IMR-90 (cell line): ENCODE measurements around the gene GBX2. TPM values are rescaled to one million over a fixed set of nuclear protein-coding genes. Genes with fewer than 3 reads are reported as not detected.

Experiments
- ATAC-seq: fragments of 200-7000 bp; cut with Tn5 transposase; 2 replicates; pipeline ENCODE4 v1.9.1; 2020; ENCODE audit warnings: low read depth, mild to moderate bottlenecking, moderate library complexity
- BruUV-seq: library from RNA; stranded (reverse); fragments of 400-500 nt; replicated peaks from 2 replicates; lab custom pipeline; 2021; lab: Mats Ljungman, UMichigan
- CTCF ChIA-PET: fragments of 300-600 bp; formaldehyde crosslinking; extraction: SDS; loops from one replicate; lab custom pipeline; 2021; ENCODE audit warnings: antibody characterized with exemption; lab: Yijun Ruan, JAX
- POLR2A ChIA-PET: fragments of 300-600 bp; sonication (Branson Sonifier 250); formaldehyde crosslinking; loops from one replicate; lab custom pipeline; 2022; ENCODE audit warnings: antibody characterized with exemption; ENCODE audit not compliant: unreplicated experiment; lab: Charles Lee
- DNase-seq: peaks from one replicate; pipeline ENCODE4 v3.0.0; 2013
- H2AFZ ChIP-seq: replicated peaks from 2 replicates; pipeline ENCODE3; 2013; ENCODE audit warnings: low read length, mild to moderate bottlenecking; ENCODE audit not compliant: poor library complexity
- H2AK5ac ChIP-seq: 2 replicates; pipeline ENCODE4 v1.6.1; 2013; ENCODE audit warnings: low read depth, low read length, inconsistent platforms
- H2AK9ac ChIP-seq: replicated peaks from 2 replicates; pipeline ENCODE3; 2013; ENCODE audit warnings: mild to moderate bottlenecking, low read depth, low read length, moderate library complexity; ENCODE audit not compliant: poor library complexity
- H2BK120ac ChIP-seq: 2 replicates; pipeline ENCODE4 v1.6.1; 2013; ENCODE audit warnings: low read depth, low read length, inconsistent platforms
- H2BK15ac ChIP-seq: 3 replicates; pipeline ENCODE4 v1.6.1; 2013; ENCODE audit warnings: low read depth, low read length, inconsistent platforms
- H2BK20ac ChIP-seq: 2 replicates; pipeline ENCODE4 v1.6.1; 2013; ENCODE audit warnings: low read depth, mild to moderate bottlenecking, inconsistent platforms, low read length, moderate library complexity
- H2BK5ac ChIP-seq: 2 replicates; pipeline ENCODE4 v1.6.1; 2013; ENCODE audit warnings: mild to moderate bottlenecking, low read depth, low read length, inconsistent platforms; ENCODE audit not compliant: poor library complexity, severe bottlenecking
- H3K14ac ChIP-seq: replicated peaks from 2 replicates; pipeline ENCODE4 v1.6.1; 2013; ENCODE audit warnings: low read depth, low read length, inconsistent platforms
- H3K18ac ChIP-seq: 2 replicates; pipeline ENCODE4 v1.6.1; 2013; ENCODE audit warnings: low read depth, low read length, control low read depth
- H3K23ac ChIP-seq: 2 replicates; pipeline ENCODE4 v1.6.1; 2013; ENCODE audit warnings: low read depth, low read length, inconsistent platforms
- H3K27ac ChIP-seq: 2 replicates; pipeline ENCODE4 v1.5.1; 2013; ENCODE audit warnings: mild to moderate bottlenecking, control low read depth, low read length; ENCODE audit not compliant: insufficient read depth
- H3K27me3 ChIP-seq: 2 replicates; pipeline ENCODE4 v1.6.1; 2013; ENCODE audit warnings: low read length; ENCODE audit not compliant: control insufficient read depth, insufficient read depth
- H3K36me3 ChIP-seq: 2 replicates; pipeline ENCODE4 v1.6.1; 2013; ENCODE audit warnings: low read length, mixed read lengths; ENCODE audit not compliant: control insufficient read depth, insufficient read depth
- H3K4ac ChIP-seq: 2 replicates; pipeline ENCODE4 v1.6.1; 2013; ENCODE audit warnings: low read depth, low read length, inconsistent platforms
- H3K4me1 ChIP-seq: 2 replicates; pipeline ENCODE4 v1.6.1; 2013; ENCODE audit warnings: low read length, mixed read lengths; ENCODE audit not compliant: control insufficient read depth, insufficient read depth
- H3K4me2 ChIP-seq: 2 replicates; pipeline ENCODE4 v1.6.1; 2013; ENCODE audit warnings: low read depth, mild to moderate bottlenecking, control low read depth, low read length, moderate library complexity
- H3K4me3 ChIP-seq: 2 replicates; pipeline ENCODE4 v1.5.1; 2013; ENCODE audit warnings: low read depth, mild to moderate bottlenecking, control low read depth, low read length, moderate library complexity; ENCODE audit not compliant: insufficient read depth
- H3K56ac ChIP-seq: 2 replicates; pipeline ENCODE4 v1.6.1; 2013; ENCODE audit warnings: low read length, inconsistent platforms; ENCODE audit not compliant: insufficient read depth; ENCODE audit errors: extremely low read depth
- H3K79me1 ChIP-seq, 2 experiments: 2 replicates each; pipeline ENCODE4 v1.6.1; 2013; ENCODE audit warnings: low read length in 2 of 2, inconsistent platforms in 1 of 2, low read depth in 1 of 2
- H3K9ac ChIP-seq: 2 replicates; pipeline ENCODE4 v1.6.1; 2013; ENCODE audit warnings: low read depth, low read length, control low read depth
- H3K9me1 ChIP-seq: 2 replicates; pipeline ENCODE4 v1.6.1; 2013; ENCODE audit warnings: low read length, inconsistent platforms; ENCODE audit not compliant: insufficient read depth
- H3K9me3 ChIP-seq: 2 replicates; pipeline ENCODE4 v1.6.1; 2013; ENCODE audit warnings: low read length; ENCODE audit not compliant: control insufficient read depth, insufficient read depth
- H4K20me1 ChIP-seq: 2 replicates; pipeline ENCODE4 v1.6.1; 2013; ENCODE audit warnings: low read length, inconsistent platforms; ENCODE audit not compliant: insufficient read depth
- H4K5ac ChIP-seq: 2 replicates; pipeline ENCODE4 v1.6.1; 2013; ENCODE audit warnings: mild to moderate bottlenecking, low read depth, low read length, control low read depth
- H4K8ac ChIP-seq, 2 experiments: 2 replicates each; pipeline ENCODE4 v1.6.1; 2013; ENCODE audit warnings: low read depth in 2 of 2, low read length in 2 of 2, control low read depth in 1 of 2, inconsistent platforms in 1 of 2
- H4K91ac ChIP-seq: 2 replicates; pipeline ENCODE4 v1.6.1; 2013; ENCODE audit warnings: low read depth, low read length, inconsistent platforms; ENCODE audit not compliant: insufficient read depth
- BHLHE40 ChIP-seq: fragments of 150-350 bp; IDR thresholded peaks from 2 replicates; pipeline ENCODE4 v1.6.1; 2016; ENCODE audit warnings: mild to moderate bottlenecking, low read depth, low read length
- CEBPB ChIP-seq: IDR thresholded peaks from 2 replicates; pipeline ENCODE4 v1.6.1; 2012; ENCODE audit warnings: low read depth, low read length, improper control_type of control experiment
- CHD1 ChIP-seq: IDR thresholded peaks from 2 replicates; pipeline ENCODE4 v1.6.1; 2012; ENCODE audit warnings: low read depth, low read length, improper control_type of control experiment
- MAFK ChIP-seq: IDR thresholded peaks from 2 replicates; pipeline ENCODE4 v1.6.1; 2012; ENCODE audit warnings: low read depth, low read length, improper control_type of control experiment
- MAZ ChIP-seq: IDR thresholded peaks from 2 replicates; pipeline ENCODE4 v1.6.1; 2012; ENCODE audit warnings: low read depth, mild to moderate bottlenecking, low read length, improper control_type of control experiment, moderate library complexity, borderline replicate concordance
- MXI1 ChIP-seq: IDR thresholded peaks from 2 replicates; pipeline ENCODE4 v1.6.1; 2012; ENCODE audit warnings: low read depth, mild to moderate bottlenecking, low read length, moderate library complexity, borderline replicate concordance
- NFE2L2 ChIP-seq: fragments of 150-350 bp; IDR thresholded peaks from 2 replicates; pipeline ENCODE4 v1.6.1; 2016; ENCODE audit warnings: low read depth, mild to moderate bottlenecking, low read length
- POLR2A ChIP-seq: IDR thresholded peaks from 2 replicates; pipeline ENCODE4 v1.6.1; 2012; ENCODE audit warnings: mild to moderate bottlenecking, low read depth, low read length
- RAD21 ChIP-seq: IDR thresholded peaks from 2 replicates; pipeline ENCODE4 v1.6.1; 2012; ENCODE audit warnings: low read length, improper control_type of control experiment
- RCOR1 ChIP-seq: IDR thresholded peaks from 2 replicates; pipeline ENCODE4 v1.6.1; 2012; ENCODE audit warnings: mild to moderate bottlenecking, low read length, improper control_type of control experiment; ENCODE audit not compliant: insufficient replicate concordance
- RFX5 ChIP-seq: IDR thresholded peaks from 2 replicates; pipeline ENCODE4 v1.8.0; 2012; ENCODE audit warnings: low read depth, mild to moderate bottlenecking, low read length, moderate library complexity
- SMC3 ChIP-seq: fragments of 150-350 bp; IDR thresholded peaks from 2 replicates; pipeline ENCODE4 v1.6.1; 2016; ENCODE audit warnings: low read depth, mild to moderate bottlenecking, antibody characterized with exemption, low read length, moderate library complexity
- USF2 ChIP-seq: fragments of 150-350 bp; IDR thresholded peaks from 2 replicates; pipeline ENCODE4 v1.6.1; 2017; ENCODE audit warnings: mild to moderate bottlenecking, antibody characterized with exemption, low read length, low read depth
- WGBS, 2 experiments: methylation state at CpG; one replicate each; pipeline versions ENCODE4 v1.1.5 to v1.1.7; 2013; ENCODE audit warnings: missing lambda C conversion rate in 2 of 2; ENCODE audit not compliant: insufficient read length in 1 of 2; ENCODE audit errors: extremely low coverage in 2 of 2; 5-methylcytosine and 5-hydroxymethylcytosine counted together
- dilution Hi-C: fragments of 300-500 bp; cut with HindIII; formaldehyde crosslinking; loops from one replicate; pipeline ENCODE4 v1.14.3; 2018; ENCODE audit warnings: low sequenced_read_pairs; ENCODE audit not compliant: unreplicated experiment
- in situ Hi-C: fragments of 300-500 bp; cut with MboI; formaldehyde crosslinking; loops from 3 replicates; pipeline ENCODE4 v1.14.3; 2019; ENCODE audit warnings: low sequenced_read_pairs, inconsistent platforms, mixed read lengths
- intact Hi-C: fragments of 100-400 bp; cut with micrococcal nuclease; formaldehyde crosslinking; loops from 2 replicates; pipeline ENCODE4 v1.10.0; 2022
- polyA plus RNA-seq, 3 experiments: library from polyadenylated mRNA; depleted of rRNA; stranded (reverse); fragments of >200 nt; gene quantifications; 2 replicates each; pipeline ENCODE4 v1.2.3, GENCODE V29; 2012; ENCODE audit warnings: low replicate concordance in 1 of 3
- total RNA-seq: library from RNA; depleted of rRNA; stranded (reverse); fragments of >200 nt; gene quantifications from 2 replicates; pipeline ENCODE4 v1.2.3, GENCODE V29; 2012
- TF ChIP-seq, protein P1 (sequence below): fragments of 150-350 bp; IDR thresholded peaks from 2 replicates; pipeline ENCODE4 v1.6.1; 2016; ENCODE audit warnings: low read depth, mild to moderate bottlenecking, low read length, moderate library complexity, borderline replicate concordance
- TF ChIP-seq, protein P2 (sequence below): conservative IDR thresholded peaks from 2 replicates; pipeline ENCODE4 v1.5.1; 2012; ENCODE audit warnings: mild to moderate bottlenecking, low read depth, low read length, improper control_type of control experiment

Gene GBX2
- total and polyA plus RNA-seq, 2 of the 4 experiments (the other 2 are of a cell fraction) = 0.10 TPM; not detected in 1

DNA sequence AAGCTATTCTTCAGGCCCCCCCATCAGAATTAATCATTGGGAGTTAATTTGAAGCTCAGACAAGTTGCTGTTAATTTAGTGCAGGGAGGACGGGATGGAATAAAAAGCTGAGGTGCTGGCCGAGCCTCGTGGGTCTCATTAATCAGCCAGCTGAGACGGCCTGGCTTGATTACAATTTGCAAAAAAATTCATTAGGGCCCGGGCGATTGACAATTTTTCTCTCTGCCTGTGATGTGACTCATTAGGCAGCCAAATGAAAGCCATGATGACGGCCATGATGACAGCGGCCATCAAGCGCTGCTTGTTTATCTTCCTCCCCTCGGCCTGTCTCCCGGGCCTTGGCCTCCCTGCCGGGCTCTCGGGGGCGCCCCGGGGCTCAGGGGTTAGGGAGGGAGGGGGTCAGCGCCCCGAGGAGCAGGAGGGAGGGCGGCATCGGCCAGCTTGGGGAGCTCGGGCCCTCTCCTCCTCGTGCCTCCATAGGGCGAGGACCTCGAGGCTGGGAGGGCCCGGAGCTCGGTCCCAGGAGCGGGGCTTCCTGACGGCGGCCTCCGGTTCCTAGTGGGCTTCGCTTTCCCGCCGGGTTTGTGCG, 5.2 kb downstream of the GBX2 start:
- Histone ChIP-seq H3K18ac (no peak overlapping the region), H3K56ac (no peak overlapping the region), H3K4me3 (no peak overlapping the region), H3K4ac (no peak overlapping the region), H4K5ac (no peak overlapping the region), H2AK9ac (no peak overlapping the region), H3K4me1 (peaks cover 2% of the 10 kb centered on the region; the same call in 1 of the 2 replicates), H4K20me1 (no peaks in the 10 kb centered on the region; the same call in 1 of the 2 replicates), H2AFZ (no peak overlapping the region), H2BK120ac (no peak overlapping the region), H3K27ac (no peak overlapping the region), H3K14ac (no peak overlapping the region), H3K9me1 (no peaks in the 10 kb centered on the region; the same call in 1 of the 2 replicates), H2BK15ac (no peak overlapping the region), H3K9ac (no peak overlapping the region), H3K4me2 (no peak overlapping the region), H3K27me3 (peaks cover 98% of the 10 kb centered on the region), H3K36me3 (no peaks in the 10 kb centered on the region), H2AK5ac (no peak overlapping the region), H2BK5ac (no peak overlapping the region), H2BK20ac (no peak overlapping the region), H4K91ac (no peak overlapping the region), H4K8ac (no peak overlapping the region), H3K9me3 (peaks cover 8% of the 10 kb centered on the region; the same call in 1 of the 2 replicates), H3K79me1 (no peaks in the 10 kb centered on the region), H3K23ac (no peak overlapping the region)
- DNase-seq (no peak), ATAC-seq (no peak)
- ChIA-PET CTCF (interaction anchor here (1.5 kb wide), 1 partner anchor 369 kb away, joined by 3 read pairs; no protein-coding TSS in a partner anchor), POLR2A (interaction anchor here (0.6 kb wide), 1 partner anchor 63 kb away, joined by 6 read pairs; no protein-coding TSS in a partner anchor)
- dilution Hi-C loops (no loop called here), intact Hi-C loops (no loop called here), in situ Hi-C loops (loop anchor here (25.0 kb wide), 1 partner anchor 551 kb away; no protein-coding TSS in a partner anchor)
- WGBS, 2 experiments = 28% methylated on average over 6 of the region's 33 CpGs; no CpG with 5 or more reads in 1 of the 2 experiments
- BruUV-seq = no TSS peak
- no peak for TF ChIP-seq BHLHE40
- TF ChIP-seq, protein P1, sequence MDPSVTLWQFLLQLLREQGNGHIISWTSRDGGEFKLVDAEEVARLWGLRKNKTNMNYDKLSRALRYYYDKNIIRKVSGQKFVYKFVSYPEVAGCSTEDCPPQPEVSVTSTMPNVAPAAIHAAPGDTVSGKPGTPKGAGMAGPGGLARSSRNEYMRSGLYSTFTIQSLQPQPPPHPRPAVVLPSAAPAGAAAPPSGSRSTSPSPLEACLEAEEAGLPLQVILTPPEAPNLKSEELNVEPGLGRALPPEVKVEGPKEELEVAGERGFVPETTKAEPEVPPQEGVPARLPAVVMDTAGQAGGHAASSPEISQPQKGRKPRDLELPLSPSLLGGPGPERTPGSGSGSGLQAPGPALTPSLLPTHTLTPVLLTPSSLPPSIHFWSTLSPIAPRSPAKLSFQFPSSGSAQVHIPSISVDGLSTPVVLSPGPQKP = no peak
- TF ChIP-seq RFX5 = no peak
- no peak for TF ChIP-seq SMC3
- no peak for TF ChIP-seq CHD1
- TF ChIP-seq CEBPB = no peak
- no peak for TF ChIP-seq MXI1
- no peak for TF ChIP-seq MAZ
- TF ChIP-seq USF2 = no peak
- no peak for TF ChIP-seq NFE2L2
- TF ChIP-seq, protein P2, sequence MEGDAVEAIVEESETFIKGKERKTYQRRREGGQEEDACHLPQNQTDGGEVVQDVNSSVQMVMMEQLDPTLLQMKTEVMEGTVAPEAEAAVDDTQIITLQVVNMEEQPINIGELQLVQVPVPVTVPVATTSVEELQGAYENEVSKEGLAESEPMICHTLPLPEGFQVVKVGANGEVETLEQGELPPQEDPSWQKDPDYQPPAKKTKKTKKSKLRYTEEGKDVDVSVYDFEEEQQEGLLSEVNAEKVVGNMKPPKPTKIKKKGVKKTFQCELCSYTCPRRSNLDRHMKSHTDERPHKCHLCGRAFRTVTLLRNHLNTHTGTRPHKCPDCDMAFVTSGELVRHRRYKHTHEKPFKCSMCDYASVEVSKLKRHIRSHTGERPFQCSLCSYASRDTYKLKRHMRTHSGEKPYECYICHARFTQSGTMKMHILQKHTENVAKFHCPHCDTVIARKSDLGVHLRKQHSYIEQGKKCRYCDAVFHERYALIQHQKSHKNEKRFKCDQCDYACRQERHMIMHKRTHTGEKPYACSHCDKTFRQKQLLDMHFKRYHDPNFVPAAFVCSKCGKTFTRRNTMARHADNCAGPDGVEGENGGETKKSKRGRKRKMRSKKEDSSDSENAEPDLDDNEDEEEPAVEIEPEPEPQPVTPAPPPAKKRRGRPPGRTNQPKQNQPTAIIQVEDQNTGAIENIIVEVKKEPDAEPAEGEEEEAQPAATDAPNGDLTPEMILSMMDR = no peak
- no peak for TF ChIP-seq RCOR1
- no peak for TF ChIP-seq MAFK
- no peak for TF ChIP-seq POLR2A
- no peak for TF ChIP-seq RAD21
